ENCODE measurements around the gene HOXB5.

Gene HOXB5

DNA sequence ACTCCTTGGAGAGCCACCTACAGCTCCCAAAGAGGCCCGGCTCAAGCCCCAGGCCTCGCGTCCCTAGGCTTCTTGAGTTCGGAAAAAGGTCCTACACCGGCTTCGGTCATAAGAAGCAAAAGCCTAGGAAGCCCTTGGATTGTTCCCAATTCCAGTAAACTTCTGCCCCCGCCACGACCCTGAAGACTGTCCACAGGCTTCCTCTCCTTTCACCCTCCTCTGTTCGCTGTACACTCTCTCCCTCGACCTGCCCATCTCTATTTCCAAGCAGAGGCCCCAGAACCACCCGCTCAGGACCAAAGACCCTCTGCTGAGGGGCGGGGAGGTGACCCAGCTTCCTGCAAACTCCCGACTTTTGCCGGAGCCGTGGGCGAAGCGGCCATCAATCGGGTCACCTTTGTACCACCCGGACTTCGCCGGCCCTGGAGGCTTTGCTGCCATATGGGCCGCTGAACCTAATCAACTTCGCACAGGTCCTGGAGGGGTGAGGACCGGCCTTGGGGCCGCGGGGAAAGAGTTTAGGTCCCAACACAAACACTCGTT is 51.4 kb downstream of the HOXB5 start:
- no peak overlapping the region for H3K4me3 ChIP-seq (ENCODE audit: low read depth, low read length, poor library complexity, severe bottlenecking)
- H4K20me1 ChIP-seq (ENCODE audit: insufficient read depth, low read length) = no peaks in the 10 kb centered on the region
- no peaks in the 10 kb centered on the region for H3F3A ChIP-seq (ENCODE audit: insufficient read depth, low read length)
- H3K9me2 ChIP-seq (ENCODE audit: low read depth, low read length) = no peaks in the 10 kb centered on the region
- no peaks in the 10 kb centered on the region for H3K27me3 ChIP-seq (ENCODE audit: insufficient read depth, low read length)
- no peaks in the 10 kb centered on the region for H3K36me3 ChIP-seq (ENCODE audit: insufficient read depth, low read length)
- TF ChIP-seq, protein P1, sequence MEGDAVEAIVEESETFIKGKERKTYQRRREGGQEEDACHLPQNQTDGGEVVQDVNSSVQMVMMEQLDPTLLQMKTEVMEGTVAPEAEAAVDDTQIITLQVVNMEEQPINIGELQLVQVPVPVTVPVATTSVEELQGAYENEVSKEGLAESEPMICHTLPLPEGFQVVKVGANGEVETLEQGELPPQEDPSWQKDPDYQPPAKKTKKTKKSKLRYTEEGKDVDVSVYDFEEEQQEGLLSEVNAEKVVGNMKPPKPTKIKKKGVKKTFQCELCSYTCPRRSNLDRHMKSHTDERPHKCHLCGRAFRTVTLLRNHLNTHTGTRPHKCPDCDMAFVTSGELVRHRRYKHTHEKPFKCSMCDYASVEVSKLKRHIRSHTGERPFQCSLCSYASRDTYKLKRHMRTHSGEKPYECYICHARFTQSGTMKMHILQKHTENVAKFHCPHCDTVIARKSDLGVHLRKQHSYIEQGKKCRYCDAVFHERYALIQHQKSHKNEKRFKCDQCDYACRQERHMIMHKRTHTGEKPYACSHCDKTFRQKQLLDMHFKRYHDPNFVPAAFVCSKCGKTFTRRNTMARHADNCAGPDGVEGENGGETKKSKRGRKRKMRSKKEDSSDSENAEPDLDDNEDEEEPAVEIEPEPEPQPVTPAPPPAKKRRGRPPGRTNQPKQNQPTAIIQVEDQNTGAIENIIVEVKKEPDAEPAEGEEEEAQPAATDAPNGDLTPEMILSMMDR (IDR thresholded peaks at IDR 0.05; ENCODE audit: low read length) = no peak
- no peak for TF ChIP-seq EZH2 (IDR thresholded peaks at IDR 0.05; ENCODE audit: borderline replicate concordance, low read length)
- no peaks in the 10 kb centered on the region for H3K9me3 ChIP-seq (ENCODE audit: low read length)
- H3K9ac ChIP-seq (ENCODE audit: low read length) = no peak overlapping the region
- H3K79me2 ChIP-seq (ENCODE audit: insufficient read depth, low read length) = no peaks in the 10 kb centered on the region
- no peak overlapping the region for H2AFZ ChIP-seq (ENCODE audit: low read length)
- no peak overlapping the region for H3K4me2 ChIP-seq (ENCODE audit: low read length)
- H3K4me1 ChIP-seq (ENCODE audit: insufficient read depth, low read length, severe bottlenecking) = no peaks in the 10 kb centered on the region
- no peak overlapping the region for H3K27ac ChIP-seq (ENCODE audit: low read depth, low read length, poor library complexity, severe bottlenecking)

DNA sequence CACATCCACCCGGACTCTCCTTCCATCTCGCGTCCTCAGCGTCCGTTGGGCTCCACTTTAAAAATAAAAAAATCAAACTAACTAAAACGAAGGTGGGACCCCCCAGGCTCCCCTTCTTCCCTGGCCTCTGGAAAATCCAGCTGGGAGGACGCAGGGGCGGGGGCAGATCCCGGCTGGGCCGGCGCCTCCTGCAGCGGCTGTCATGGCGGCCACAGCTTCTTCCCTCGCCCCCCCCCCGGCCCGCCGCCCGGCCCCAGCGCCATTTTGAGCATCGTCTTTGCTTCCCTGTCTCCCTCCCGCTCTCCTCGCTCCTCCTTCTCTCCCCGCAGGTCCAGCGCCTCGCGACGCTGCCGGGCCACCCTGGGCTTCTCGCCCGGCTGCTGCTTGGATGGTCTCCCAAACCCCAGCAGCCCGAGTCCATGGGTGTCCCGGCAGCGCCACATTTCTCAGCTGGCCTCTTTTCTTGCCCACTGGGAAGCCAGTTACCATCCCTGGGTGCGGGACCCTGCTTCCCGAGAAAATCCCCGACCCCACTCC is 51.9 kb downstream of the HOXB5 start:
- no peaks in the 10 kb centered on the region for H3K9me3 ChIP-seq (ENCODE audit: low read length)
- H2AFZ ChIP-seq (ENCODE audit: low read length) = no peak overlapping the region
- H3K9me2 ChIP-seq (ENCODE audit: low read depth, low read length) = no peaks in the 10 kb centered on the region
- no peaks in the 10 kb centered on the region for H3F3A ChIP-seq (ENCODE audit: insufficient read depth, low read length)
- no peaks in the 10 kb centered on the region for H3K27me3 ChIP-seq (ENCODE audit: insufficient read depth, low read length)
- H4K20me1 ChIP-seq (ENCODE audit: insufficient read depth, low read length) = no peaks in the 10 kb centered on the region
- H3K4me2 ChIP-seq (ENCODE audit: low read length) = no peak overlapping the region
- H3K36me3 ChIP-seq (ENCODE audit: insufficient read depth, low read length) = no peaks in the 10 kb centered on the region
- no peaks in the 10 kb centered on the region for H3K4me1 ChIP-seq (ENCODE audit: insufficient read depth, low read length, severe bottlenecking)
- no peak overlapping the region for H3K27ac ChIP-seq (ENCODE audit: low read depth, low read length, poor library complexity, severe bottlenecking)
- no peak overlapping the region for H3K9ac ChIP-seq (ENCODE audit: low read length)
- no peak overlapping the region for H3K4me3 ChIP-seq (ENCODE audit: low read depth, low read length, poor library complexity, severe bottlenecking)
- TF ChIP-seq EZH2 (IDR thresholded peaks at IDR 0.05; ENCODE audit: borderline replicate concordance, low read length) = no peak
- TF ChIP-seq, protein P1 (IDR thresholded peaks at IDR 0.05; ENCODE audit: low read length) = no peak
- no peaks in the 10 kb centered on the region for H3K79me2 ChIP-seq (ENCODE audit: insufficient read depth, low read length)
